HepG2 (cell line): Measurements from ENCODE around the gene LEMD1. TPM values are rescaled to one million over a fixed set of nuclear protein-coding genes. Genes with fewer than 3 reads are reported as not detected.

Experiments
- AGO1 ChIP-seq: fragments of 200-400 bp; formaldehyde crosslinking; IDR thresholded peaks from 2 replicates; pipeline ENCODE4 v1.6.1; 2017; ENCODE audit warnings: mild to moderate bottlenecking, low read depth, low read length, moderate library complexity; ENCODE audit not compliant: poor library complexity, severe bottlenecking
- BRCA1 ChIP-seq: sonication (generic); formaldehyde crosslinking; IDR thresholded peaks from 2 replicates; pipeline ENCODE4 v1.4.0; 2020; ENCODE audit warnings: missing genetic modification reagents
- EED ChIP-seq: sonication (generic); formaldehyde crosslinking; IDR thresholded peaks from 2 replicates; pipeline ENCODE4 v1.5.0; 2020; ENCODE audit warnings: mild to moderate bottlenecking, missing genetic modification reagents
- FOXP1 ChIP-seq, 2 experiments: fragments of 450-650 bp in 1 of 2; IDR thresholded peaks; 2 replicates each; pipeline ENCODE4 v1.6.1; 2017 to 2018; ENCODE audit warnings: antibody characterized with exemption in 1 of 2
- JARID2 ChIP-seq: sonication (generic); formaldehyde crosslinking; IDR thresholded peaks from 2 replicates; pipeline ENCODE4 v1.8.1; 2023; ENCODE audit warnings: missing genetic modification reagents, inconsistent platforms; ENCODE audit not compliant: insufficient replicate concordance
- KDM1A ChIP-seq: IDR thresholded peaks from 2 replicates; pipeline ENCODE4 v1.6.1; 2016; ENCODE audit warnings: missing compliant biosample characterization
- KDM4B ChIP-seq: sonication (generic); formaldehyde crosslinking; IDR thresholded peaks from 2 replicates; pipeline ENCODE4 v1.4.0; 2020; ENCODE audit warnings: missing genetic modification reagents
- PRPF4 ChIP-seq: fragments of 200-400 bp; formaldehyde crosslinking; IDR thresholded peaks from 2 replicates; pipeline ENCODE4 v1.6.1; 2016; ENCODE audit warnings: low read length, low read depth; ENCODE audit not compliant: poor library complexity, severe bottlenecking
- RAD21 ChIP-seq: fragments of 450-650 bp; formaldehyde crosslinking; IDR thresholded peaks from 2 replicates; pipeline ENCODE4 v1.5.0; 2020; ENCODE audit warnings: mild to moderate bottlenecking
- SIN3A ChIP-seq: IDR thresholded peaks from 2 replicates; pipeline ENCODE4 v1.6.1; 2011; ENCODE audit warnings: low read depth, mild to moderate bottlenecking, control low read depth, low read length, borderline replicate concordance
- SRSF1 ChIP-seq: fragments of 200-400 bp; formaldehyde crosslinking; optimal IDR thresholded peaks from 2 replicates; pipeline ENCODE3; 2017; ENCODE audit warnings: mild to moderate bottlenecking, low read depth, low read length, moderate library complexity
- SRSF4 ChIP-seq: fragments of 200-400 bp; formaldehyde crosslinking; IDR thresholded peaks from one replicate; pipeline ENCODE4 v1.6.1; 2018; ENCODE audit warnings: mild to moderate bottlenecking, low read depth, low read length, moderate library complexity; ENCODE audit not compliant: poor library complexity, severe bottlenecking
- ZNF234 ChIP-seq: sonication (generic); formaldehyde crosslinking; conservative IDR thresholded peaks from 2 replicates; pipeline ENCODE4 v1.5.1; 2020; ENCODE audit warnings: mild to moderate bottlenecking, missing genetic modification reagents
- ZNF235 ChIP-seq: sonication (generic); formaldehyde crosslinking; IDR thresholded peaks from 2 replicates; pipeline ENCODE4 v1.8.1; 2023; ENCODE audit warnings: mild to moderate bottlenecking, missing genetic modification reagents, borderline replicate concordance
- ZNF446 ChIP-seq: sonication (generic); formaldehyde crosslinking; IDR thresholded peaks from 2 replicates; pipeline ENCODE4 v1.5.0; 2020; ENCODE audit warnings: mild to moderate bottlenecking, missing genetic modification reagents
- ZNF569 ChIP-seq: sonication (generic); formaldehyde crosslinking; IDR thresholded peaks from 2 replicates; pipeline ENCODE4 v1.5.0; 2020; ENCODE audit warnings: mild to moderate bottlenecking, missing genetic modification reagents, moderate library complexity, borderline replicate concordance
- ZNF713 ChIP-seq: sonication (generic); formaldehyde crosslinking; IDR thresholded peaks from 2 replicates; pipeline ENCODE4 v1.4.0; 2020; ENCODE audit warnings: mild to moderate bottlenecking, missing genetic modification reagents
- polyA plus RNA-seq, 8 experiments: library from polyadenylated mRNA; depleted of rRNA in 3 of 8; stranded (reverse) in 7 of 8; unstranded in 1 of 8; fragments of >200 nt; fragmentation: Illumina TruSeq in 4 of 8; extraction: Trizol in 4 of 8; gene quantifications; 2 replicates each; pipeline versions ENCODE4 v1.2.1 to v1.2.3, GENCODE V29; 2011 to 2016; ENCODE audit warnings: low read depth in 4 of 8, missing spikeins in 1 of 8, mixed read lengths in 1 of 8; ENCODE audit not compliant: insufficient read depth in 1 of 8
- total RNA-seq, 5 experiments: library from RNA; depleted of rRNA; stranded (reverse); fragments of >200 nt; fragmentation: Illumina TruSeq; extraction: Trizol; gene quantifications; 2 replicates each; pipeline ENCODE4 v1.2.3, GENCODE V29; 2016; ENCODE audit warnings: low read depth in 1 of 5
- TF ChIP-seq, protein P1 (sequence below): sonication (generic); formaldehyde crosslinking; IDR thresholded peaks from 2 replicates; pipeline ENCODE4 v1.8.0; 2022; ENCODE audit warnings: missing genetic modification reagents, mild to moderate bottlenecking, moderate library complexity, borderline replicate concordance
- TF ChIP-seq, protein P2 (sequence below): sonication (generic); formaldehyde crosslinking; IDR thresholded peaks from 2 replicates; pipeline ENCODE4 v1.4.0; 2020; ENCODE audit warnings: missing genetic modification reagents
- TF ChIP-seq, protein P3 (sequence below): IDR thresholded peaks from 2 replicates; pipeline ENCODE4 v1.6.1; 2016; ENCODE audit warnings: low read depth
- TF ChIP-seq, protein P4 (sequence below): IDR thresholded peaks from 2 replicates; pipeline ENCODE4 v1.6.1; 2016; ENCODE audit warnings: missing compliant biosample characterization, missing genetic modification reagents, borderline replicate concordance
- TF ChIP-seq, protein P5 (sequence below): sonication (generic); formaldehyde crosslinking; IDR thresholded peaks from 2 replicates; pipeline ENCODE4 v1.5.1; 2020; ENCODE audit warnings: mild to moderate bottlenecking, moderate library complexity, missing genetic modification reagents

The LEMD1 gene
- total and polyA plus RNA-seq, 2 of the 13 experiments (the other 11 are each of a cell fraction or from before 2014, with no cell fraction given) = 1.4 to 2.3 TPM

DNA sequence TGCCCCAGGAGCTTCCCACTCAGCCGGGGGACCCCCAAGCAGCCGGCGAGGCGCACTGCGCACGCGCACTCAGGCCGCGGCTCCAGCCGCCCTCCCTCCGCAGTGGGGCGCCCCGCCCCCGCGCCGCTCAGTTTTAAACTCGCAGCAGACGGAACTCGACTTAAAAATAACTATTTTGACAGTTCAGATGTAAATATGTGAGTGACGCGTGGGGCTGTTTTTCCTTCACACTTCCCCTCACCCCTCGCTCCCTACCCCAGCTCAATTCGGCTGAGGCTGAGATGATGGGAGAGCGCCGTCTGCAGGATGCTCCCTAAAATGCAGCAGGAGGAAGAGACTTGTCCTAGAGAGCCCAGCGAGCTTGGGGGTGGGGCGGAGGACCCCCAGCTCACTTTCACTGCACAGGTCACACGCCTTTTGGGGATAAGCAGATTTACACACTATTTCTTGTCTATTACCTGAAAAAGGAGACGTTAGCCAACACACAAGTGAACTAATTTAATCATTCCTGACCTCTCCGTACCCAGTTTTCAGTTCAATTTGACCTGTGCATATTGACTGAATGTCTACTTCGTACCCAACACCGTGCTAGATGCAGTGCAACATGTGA, 8.9 kb upstream of the LEMD1 start (continued):
- TF ChIP-seq, protein P1, sequence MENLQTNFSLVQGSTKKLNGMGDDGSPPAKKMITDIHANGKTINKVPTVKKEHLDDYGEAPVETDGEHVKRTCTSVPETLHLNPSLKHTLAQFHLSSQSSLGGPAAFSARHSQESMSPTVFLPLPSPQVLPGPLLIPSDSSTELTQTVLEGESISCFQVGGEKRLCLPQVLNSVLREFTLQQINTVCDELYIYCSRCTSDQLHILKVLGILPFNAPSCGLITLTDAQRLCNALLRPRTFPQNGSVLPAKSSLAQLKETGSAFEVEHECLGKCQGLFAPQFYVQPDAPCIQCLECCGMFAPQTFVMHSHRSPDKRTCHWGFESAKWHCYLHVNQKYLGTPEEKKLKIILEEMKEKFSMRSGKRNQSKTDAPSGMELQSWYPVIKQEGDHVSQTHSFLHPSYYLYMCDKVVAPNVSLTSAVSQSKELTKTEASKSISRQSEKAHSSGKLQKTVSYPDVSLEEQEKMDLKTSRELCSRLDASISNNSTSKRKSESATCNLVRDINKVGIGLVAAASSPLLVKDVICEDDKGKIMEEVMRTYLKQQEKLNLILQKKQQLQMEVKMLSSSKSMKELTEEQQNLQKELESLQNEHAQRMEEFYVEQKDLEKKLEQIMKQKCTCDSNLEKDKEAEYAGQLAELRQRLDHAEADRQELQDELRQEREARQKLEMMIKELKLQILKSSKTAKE (CRISPR knock-in tag) = no peak
- TF ChIP-seq, protein P2, sequence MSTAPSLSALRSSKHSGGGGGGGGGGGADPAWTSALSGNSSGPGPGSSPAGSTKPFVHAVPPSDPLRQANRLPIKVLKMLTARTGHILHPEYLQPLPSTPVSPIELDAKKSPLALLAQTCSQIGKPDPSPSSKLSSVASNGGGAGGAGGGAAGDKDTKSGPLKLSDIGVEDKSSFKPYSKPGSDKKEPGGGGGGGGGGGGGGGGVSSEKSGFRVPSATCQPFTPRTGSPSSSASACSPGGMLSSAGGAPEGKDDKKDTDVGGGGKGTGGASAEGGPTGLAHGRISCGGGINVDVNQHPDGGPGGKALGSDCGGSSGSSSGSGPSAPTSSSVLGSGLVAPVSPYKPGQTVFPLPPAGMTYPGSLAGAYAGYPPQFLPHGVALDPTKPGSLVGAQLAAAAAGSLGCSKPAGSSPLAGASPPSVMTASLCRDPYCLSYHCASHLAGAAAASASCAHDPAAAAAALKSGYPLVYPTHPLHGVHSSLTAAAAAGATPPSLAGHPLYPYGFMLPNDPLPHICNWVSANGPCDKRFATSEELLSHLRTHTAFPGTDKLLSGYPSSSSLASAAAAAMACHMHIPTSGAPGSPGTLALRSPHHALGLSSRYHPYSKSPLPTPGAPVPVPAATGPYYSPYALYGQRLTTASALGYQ (CRISPR knock-in tag) = no peak
- TF ChIP-seq ZNF234 (no peak), RAD21 (CRISPR knock-in tag) (peak; percentile 38; the same call in 1 of the 2 replicates), ZNF713 (no peak), ZNF569 (CRISPR knock-in tag) (no peak), ZNF235 (no peak), SIN3A (no peak), JARID2 (CRISPR knock-in tag) (no peak), SRSF4 (no peak), BRCA1 (CRISPR knock-in tag) (no peak), KDM4B (no peak), SRSF1 (no peak), PRPF4 (no peak), KDM1A (CRISPR knock-in tag) (no peak), AGO1 (no peak), FOXP1 (IDR thresholded peaks at IDR 0.05) (no peak), FOXP1 (CRISPR knock-in tag; IDR thresholded peaks at IDR 0.05) (no peak), ZNF446 (CRISPR knock-in tag) (no peak), EED (CRISPR knock-in tag) (no peak)
- TF ChIP-seq, protein P3, sequence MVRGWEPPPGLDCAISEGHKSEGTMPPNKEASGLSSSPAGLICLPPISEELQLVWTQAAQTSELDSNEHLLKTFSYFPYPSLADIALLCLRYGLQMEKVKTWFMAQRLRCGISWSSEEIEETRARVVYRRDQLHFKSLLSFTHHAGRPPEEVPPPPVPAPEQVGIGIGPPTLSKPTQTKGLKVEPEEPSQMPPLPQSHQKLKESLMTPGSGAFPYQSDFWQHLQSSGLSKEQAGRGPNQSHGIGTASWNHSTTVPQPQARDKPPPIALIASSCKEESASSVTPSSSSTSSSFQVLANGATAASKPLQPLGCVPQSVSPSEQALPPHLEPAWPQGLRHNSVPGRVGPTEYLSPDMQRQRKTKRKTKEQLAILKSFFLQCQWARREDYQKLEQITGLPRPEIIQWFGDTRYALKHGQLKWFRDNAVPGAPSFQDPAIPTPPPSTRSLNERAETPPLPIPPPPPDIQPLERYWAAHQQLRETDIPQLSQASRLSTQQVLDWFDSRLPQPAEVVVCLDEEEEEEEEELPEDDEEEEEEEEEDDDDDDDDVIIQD (CRISPR knock-in tag) = no peak
- TF ChIP-seq, protein P4, sequence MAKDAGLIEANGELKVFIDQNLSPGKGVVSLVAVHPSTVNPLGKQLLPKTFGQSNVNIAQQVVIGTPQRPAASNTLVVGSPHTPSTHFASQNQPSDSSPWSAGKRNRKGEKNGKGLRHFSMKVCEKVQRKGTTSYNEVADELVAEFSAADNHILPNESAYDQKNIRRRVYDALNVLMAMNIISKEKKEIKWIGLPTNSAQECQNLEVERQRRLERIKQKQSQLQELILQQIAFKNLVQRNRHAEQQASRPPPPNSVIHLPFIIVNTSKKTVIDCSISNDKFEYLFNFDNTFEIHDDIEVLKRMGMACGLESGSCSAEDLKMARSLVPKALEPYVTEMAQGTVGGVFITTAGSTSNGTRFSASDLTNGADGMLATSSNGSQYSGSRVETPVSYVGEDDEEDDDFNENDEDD (CRISPR knock-in tag) = no peak
- TF ChIP-seq, protein P5, sequence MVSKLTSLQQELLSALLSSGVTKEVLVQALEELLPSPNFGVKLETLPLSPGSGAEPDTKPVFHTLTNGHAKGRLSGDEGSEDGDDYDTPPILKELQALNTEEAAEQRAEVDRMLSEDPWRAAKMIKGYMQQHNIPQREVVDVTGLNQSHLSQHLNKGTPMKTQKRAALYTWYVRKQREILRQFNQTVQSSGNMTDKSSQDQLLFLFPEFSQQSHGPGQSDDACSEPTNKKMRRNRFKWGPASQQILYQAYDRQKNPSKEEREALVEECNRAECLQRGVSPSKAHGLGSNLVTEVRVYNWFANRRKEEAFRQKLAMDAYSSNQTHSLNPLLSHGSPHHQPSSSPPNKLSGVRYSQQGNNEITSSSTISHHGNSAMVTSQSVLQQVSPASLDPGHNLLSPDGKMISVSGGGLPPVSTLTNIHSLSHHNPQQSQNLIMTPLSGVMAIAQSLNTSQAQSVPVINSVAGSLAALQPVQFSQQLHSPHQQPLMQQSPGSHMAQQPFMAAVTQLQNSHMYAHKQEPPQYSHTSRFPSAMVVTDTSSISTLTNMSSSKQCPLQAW (CRISPR knock-in tag) = peak; percentile 50; the same call in 1 of the 2 replicates
